Activated B cell treated with CpG ODN at 0.5 μM for 24 hours (primary cell): ENCODE data around the gene SCAANT1. TPM values are rescaled to one million over a fixed set of nuclear protein-coding genes. Genes with fewer than 3 reads are reported as not detected.

Experiments
- ATAC-seq: fragments of 200-7000 bp; cut with Tn5 transposase; one replicate; pipeline ENCODE4 v1.10.0; 2021; ENCODE audit warnings: low read depth, mild to moderate bottlenecking, moderate library complexity
- CTCF ChIA-PET: fragments of 350-600 bp; sonication (Branson Sonifier 250); formaldehyde crosslinking; loops from one replicate; lab custom pipeline; 2021; ENCODE audit warnings: antibody characterized with exemption; lab: Charles Lee
- POLR2A ChIA-PET: fragments of 350-600 bp; sonication (Branson Sonifier 250); formaldehyde crosslinking; loops from one replicate; lab custom pipeline; 2021; ENCODE audit warnings: antibody characterized with exemption; lab: Charles Lee
- DNase-seq: peaks from one replicate; pipeline ENCODE4 v3.0.0; 2022
- H3K27ac Mint-ChIP-seq: one replicate; pipeline ENCODE4 v1.8.0; 2020; ENCODE audit warnings: mixed read lengths
- H3K27me3 Mint-ChIP-seq: one replicate; pipeline ENCODE4 v1.8.0; 2021; ENCODE audit warnings: mixed read lengths
- H3K36me3 Mint-ChIP-seq: one replicate; pipeline ENCODE4 v1.8.0; 2021; ENCODE audit warnings: low read depth, mixed read lengths
- H3K4me1 Mint-ChIP-seq: one replicate; pipeline ENCODE4 v1.8.0; 2021; ENCODE audit warnings: mixed read lengths
- H3K4me3 Mint-ChIP-seq: one replicate; pipeline ENCODE4 v1.8.0; 2020; ENCODE audit warnings: mild to moderate bottlenecking, mixed read lengths
- H3K9me3 Mint-ChIP-seq: one replicate; pipeline ENCODE4 v1.8.0; 2020; ENCODE audit warnings: mixed read lengths
- intact Hi-C: fragments of 100-400 bp; cut with micrococcal nuclease; formaldehyde crosslinking; loops from one replicate; pipeline ENCODE4 v1.15.1; 2024
- total RNA-seq: library from RNA; stranded (reverse); gene quantifications from 2 replicates; pipeline ENCODE4 v1.2.3, GENCODE V29; 2022
- TF ChIP-seq, protein P1 (sequence below): fragments of 200-600 bp; IDR thresholded peaks from one replicate; pipeline ENCODE4 v1.8.0; 2022; ENCODE audit warnings: antibody characterized with exemption, mild to moderate bottlenecking

The SCAANT1 gene
- total RNA-seq, 1 donor from 2014 or later = not detected

DNA sequence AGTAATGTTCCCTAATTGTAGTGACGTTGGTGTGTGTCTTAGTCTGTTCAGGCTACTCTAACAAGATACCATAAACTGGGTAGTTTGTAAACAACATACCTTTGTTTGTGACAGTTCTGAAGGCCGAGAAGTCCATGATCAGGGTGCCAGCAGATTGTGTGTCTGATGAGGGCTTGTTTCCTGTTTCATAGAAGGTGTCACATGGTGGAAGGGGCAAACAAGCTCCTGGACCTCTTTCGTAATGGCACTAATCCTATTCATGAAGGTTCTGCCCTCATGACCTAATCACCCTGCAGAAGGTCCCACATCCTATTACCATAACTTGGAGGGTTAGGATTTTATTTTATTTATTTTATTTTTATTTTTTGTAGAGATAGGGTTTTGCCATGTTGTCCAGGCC, 37.4 kb downstream of the SCAANT1 start:
- no peaks in the 10 kb centered on the region for H3K27me3 Mint-ChIP-seq
- H3K9me3 Mint-ChIP-seq = no peaks in the 10 kb centered on the region
- intact Hi-C loops = loop anchor here (2.0 kb wide), 1 partner anchor 14 kb away; no protein-coding TSS in a partner anchor
- ChIA-PET POLR2A (interaction anchor here (0.6 kb wide), 2 partner anchors 13 to 118 kb away, joined by 3 to 4 read pairs; no protein-coding TSS in a partner anchor), CTCF (no interaction called here)
- no peak overlapping the region for H3K27ac Mint-ChIP-seq
- H3K36me3 Mint-ChIP-seq = peaks cover 16% of the 10 kb centered on the region
- TF ChIP-seq, protein P1, sequence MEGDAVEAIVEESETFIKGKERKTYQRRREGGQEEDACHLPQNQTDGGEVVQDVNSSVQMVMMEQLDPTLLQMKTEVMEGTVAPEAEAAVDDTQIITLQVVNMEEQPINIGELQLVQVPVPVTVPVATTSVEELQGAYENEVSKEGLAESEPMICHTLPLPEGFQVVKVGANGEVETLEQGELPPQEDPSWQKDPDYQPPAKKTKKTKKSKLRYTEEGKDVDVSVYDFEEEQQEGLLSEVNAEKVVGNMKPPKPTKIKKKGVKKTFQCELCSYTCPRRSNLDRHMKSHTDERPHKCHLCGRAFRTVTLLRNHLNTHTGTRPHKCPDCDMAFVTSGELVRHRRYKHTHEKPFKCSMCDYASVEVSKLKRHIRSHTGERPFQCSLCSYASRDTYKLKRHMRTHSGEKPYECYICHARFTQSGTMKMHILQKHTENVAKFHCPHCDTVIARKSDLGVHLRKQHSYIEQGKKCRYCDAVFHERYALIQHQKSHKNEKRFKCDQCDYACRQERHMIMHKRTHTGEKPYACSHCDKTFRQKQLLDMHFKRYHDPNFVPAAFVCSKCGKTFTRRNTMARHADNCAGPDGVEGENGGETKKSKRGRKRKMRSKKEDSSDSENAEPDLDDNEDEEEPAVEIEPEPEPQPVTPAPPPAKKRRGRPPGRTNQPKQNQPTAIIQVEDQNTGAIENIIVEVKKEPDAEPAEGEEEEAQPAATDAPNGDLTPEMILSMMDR = no peak
- DNase-seq (no peak), ATAC-seq (no peak)
- H3K4me3 Mint-ChIP-seq = no peak overlapping the region
- H3K4me1 Mint-ChIP-seq = peaks cover 64% of the 10 kb centered on the region

DNA sequence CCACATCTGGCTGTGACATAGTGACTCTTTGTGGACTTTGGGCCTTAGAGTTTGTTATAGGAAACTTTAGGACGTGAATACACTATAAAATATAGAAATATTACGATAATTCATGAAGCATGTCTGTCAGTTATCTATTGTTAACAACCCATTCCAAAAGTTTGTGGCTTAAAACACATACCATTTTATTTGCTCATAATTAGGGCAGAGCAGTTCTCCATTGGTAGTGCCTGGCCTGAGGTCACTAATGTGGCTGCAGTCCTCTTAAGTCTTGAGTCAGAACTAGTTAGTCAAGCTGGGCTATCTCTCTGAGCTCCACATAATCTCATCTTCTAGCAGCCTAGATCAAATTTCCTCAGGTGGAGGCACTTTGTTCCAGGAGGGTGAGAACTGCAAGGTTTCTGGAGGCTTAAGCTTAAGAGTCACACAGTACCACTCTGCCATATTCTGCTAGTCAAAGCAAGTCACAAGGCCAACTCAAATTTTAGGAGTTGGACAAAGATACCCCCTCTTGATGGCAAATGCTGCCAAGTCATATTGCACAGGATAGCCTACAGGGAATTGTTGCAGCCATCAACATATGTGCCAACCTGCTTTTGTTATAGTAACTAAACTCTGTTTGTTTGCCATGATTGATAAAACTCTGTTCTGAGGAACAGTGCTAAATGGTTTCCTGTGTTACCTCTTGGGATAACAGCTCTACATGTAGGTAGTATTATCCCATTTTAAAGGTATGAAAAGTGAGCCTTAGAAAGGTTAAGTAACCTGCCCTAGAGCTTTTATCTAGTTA, 39.9 kb downstream of the SCAANT1 start:
- POLR2A ChIA-PET = no interaction called here
- no peak overlapping the region for H3K27ac Mint-ChIP-seq

DNA sequence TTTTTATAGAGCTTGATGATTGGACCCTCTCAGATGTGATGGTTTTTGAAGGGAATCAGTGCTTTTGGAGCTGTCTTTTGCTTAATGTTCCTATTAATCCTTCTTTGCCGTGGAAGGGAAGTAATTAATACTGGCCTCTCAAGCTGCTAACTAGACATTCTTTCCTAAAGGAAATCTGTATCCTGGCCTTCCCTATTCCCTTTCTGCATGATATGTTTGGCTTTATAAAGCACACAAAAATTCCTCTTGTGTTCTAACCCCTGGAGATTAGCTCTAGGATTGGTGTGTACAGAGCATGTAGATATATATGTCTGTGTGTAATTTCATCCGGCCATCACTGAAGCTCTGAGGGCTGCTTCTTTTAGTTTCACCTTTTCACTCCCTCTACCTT, 41.6 kb downstream of the SCAANT1 start:
- Mint-ChIP-seq H3K27me3 (no peaks in the 10 kb centered on the region), H3K9me3 (no peaks in the 10 kb centered on the region), H3K36me3 (peaks cover 26% of the 10 kb centered on the region), H3K4me3 (no peak overlapping the region), H3K27ac (no peak overlapping the region), H3K4me1 (peaks cover 70% of the 10 kb centered on the region)
- intact Hi-C loops = no loop called here
- ATAC-seq (no peak), DNase-seq (no peak)
- CTCF ChIA-PET = interaction anchor here (1.4 kb wide), 1 partner anchor 19 kb away, joined by 3 read pairs; no protein-coding TSS in a partner anchor
- POLR2A ChIA-PET = interaction anchor here (0.5 to 1.1 kb wide), 2 partner anchors 17 to 57 kb away, joined by 4 read pairs; no protein-coding TSS in a partner anchor
- TF ChIP-seq, protein P1 = no peak

More for the DNA sequence above, 39.9 kb downstream of the SCAANT1 start:
- peaks cover 20% of the 10 kb centered on the region for H3K36me3 Mint-ChIP-seq
- H3K9me3 Mint-ChIP-seq = no peaks in the 10 kb centered on the region
- no peak overlapping the region for H3K4me3 Mint-ChIP-seq
- H3K27me3 Mint-ChIP-seq = no peaks in the 10 kb centered on the region
- ATAC-seq = no peak
- peaks cover 66% of the 10 kb centered on the region for H3K4me1 Mint-ChIP-seq
- no peak for DNase-seq
- TF ChIP-seq, protein P1 = no peak
- intact Hi-C loops = no loop called here
- CTCF ChIA-PET = no interaction called here

DNA sequence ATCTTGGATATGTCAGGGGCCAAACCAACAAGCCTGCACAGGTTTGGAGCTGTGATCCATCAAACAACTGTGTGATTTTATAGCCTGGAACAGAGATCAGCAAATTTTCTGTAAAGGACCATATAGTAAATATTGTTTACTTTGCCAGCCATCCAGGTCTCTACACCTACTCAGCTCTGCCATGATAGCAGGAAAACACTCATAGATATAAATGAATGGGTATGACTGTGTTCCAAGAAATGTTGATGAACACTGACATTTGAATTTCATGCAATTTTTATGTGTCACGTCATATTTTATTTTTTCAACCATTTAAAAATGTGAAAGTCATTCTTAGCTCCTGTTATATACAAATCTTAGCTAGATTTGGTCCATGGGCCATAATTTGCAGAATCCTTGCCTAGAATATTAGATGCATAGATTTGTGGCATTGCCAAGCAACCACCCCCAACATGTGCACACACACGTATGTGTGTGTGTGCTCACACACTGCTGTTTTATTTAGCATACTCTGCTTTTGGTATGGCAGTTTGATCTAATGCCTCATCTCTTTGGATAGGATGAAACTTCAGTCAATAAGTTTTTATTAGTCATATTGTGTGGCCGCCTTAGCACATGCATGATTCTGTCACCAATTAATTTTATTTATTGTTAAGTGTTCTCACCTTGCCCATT, 42.1 kb downstream of the SCAANT1 start:
- no peak overlapping the region for H3K4me3 Mint-ChIP-seq
- CTCF ChIA-PET = interaction anchor here (1.4 kb wide), 1 partner anchor 19 kb away, joined by 3 read pairs; no protein-coding TSS in a partner anchor
- H3K27ac Mint-ChIP-seq = no peak overlapping the region

More for the DNA sequence above, 42.1 kb downstream of the SCAANT1 start:
- no peaks in the 10 kb centered on the region for H3K27me3 Mint-ChIP-seq
- DNase-seq (no peak), ATAC-seq (no peak)
- TF ChIP-seq, protein P1 = no peak
- intact Hi-C loops = loop anchor here (2.0 kb wide), 1 partner anchor 27 kb away; no protein-coding TSS in a partner anchor
- peaks cover 26% of the 10 kb centered on the region for H3K36me3 Mint-ChIP-seq
- no peaks in the 10 kb centered on the region for H3K9me3 Mint-ChIP-seq
- H3K4me1 Mint-ChIP-seq = peaks cover 69% of the 10 kb centered on the region
- POLR2A ChIA-PET = interaction anchor here (1.1 kb wide), 1 partner anchor 58 kb away, joined by 4 read pairs; no protein-coding TSS in a partner anchor
